SIG-M5 treated with dmso at 0.1 percent for 504 hours (cell line): ENCODE data around the gene RAET1E.

Experiments used
- DNase-seq: peaks from one replicate; lab custom pipeline; 2025; ENCODE audit not compliant: unreplicated experiment; lab: John Stamatoyannopoulos, UW

The RAET1E gene

DNA sequence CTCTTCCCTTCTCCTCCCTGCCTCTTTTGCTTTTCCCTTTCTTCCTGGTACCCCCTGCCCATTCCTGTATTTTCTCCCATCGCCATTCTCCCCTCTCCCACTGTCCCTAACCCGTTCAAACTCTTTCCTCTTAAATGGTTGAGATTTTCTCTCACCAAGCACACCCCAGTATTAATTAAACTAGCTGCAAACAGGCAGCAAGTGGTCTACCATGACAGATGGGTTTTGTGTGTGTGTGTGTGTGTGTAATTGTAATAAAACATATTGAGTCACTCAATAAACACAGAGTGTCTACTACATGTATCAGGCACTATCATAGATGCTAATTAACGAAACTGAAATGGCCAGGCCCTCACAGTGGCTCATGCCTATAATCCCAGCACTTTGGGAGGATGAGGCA lies 6.7 kb downstream of the RAET1E start:
- DNase-seq: no peak

GRCh38 chr6:149890629-149891045 lies 7.3 kb downstream of the RAET1E start:
- DNase-seq: no peak

- DNase-seq: no peak
Measured at GRCh38 chr6:149889326-149889725, 8.6 kb downstream of the RAET1E start.

DNA sequence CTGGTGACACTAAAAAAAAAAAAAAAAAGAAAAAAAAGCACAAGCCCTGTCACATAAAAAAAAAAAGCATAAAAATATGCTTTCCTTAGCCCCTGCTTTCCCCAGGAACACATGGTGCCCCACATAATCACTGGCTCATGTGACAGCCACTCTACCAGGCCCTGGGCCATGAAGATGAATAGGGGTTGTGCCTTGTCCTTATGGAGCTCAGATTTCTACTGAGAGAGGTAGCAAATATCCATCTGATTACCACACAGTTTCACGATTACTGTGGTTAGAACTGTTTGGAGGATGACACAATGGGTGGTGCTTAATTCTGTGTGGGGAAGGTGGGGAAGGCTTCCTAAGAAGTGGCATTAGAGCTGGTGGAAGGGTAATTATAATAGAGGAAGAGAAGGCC lies 9.3 kb downstream of the RAET1E start:
- peak; percentile 17 for DNase-seq

DNA sequence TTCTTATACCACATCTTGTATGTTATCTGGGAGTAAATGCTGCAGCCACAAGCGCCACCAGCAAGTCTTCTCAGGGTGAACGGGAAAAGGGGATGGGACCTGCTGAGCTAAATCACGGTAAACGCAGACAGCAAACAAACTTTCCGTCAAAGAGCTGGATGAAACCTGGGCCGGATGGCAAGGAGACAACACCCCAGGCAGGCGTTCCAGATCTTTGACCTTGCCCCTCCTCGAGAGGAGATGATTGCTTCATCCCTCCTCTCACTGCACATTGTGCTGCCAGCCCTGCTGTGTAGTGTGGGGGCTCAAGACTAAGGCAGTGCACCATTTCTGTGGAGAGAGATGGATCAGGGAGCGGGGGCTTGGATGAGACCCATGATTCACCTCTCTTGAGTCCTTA lies 9.8 kb downstream of the RAET1E start:
- DNase-seq: no peak

- peak; percentile 22 for DNase-seq
Measured at GRCh38 chr6:149887343-149887742, 10.6 kb downstream of the RAET1E start.

DNA sequence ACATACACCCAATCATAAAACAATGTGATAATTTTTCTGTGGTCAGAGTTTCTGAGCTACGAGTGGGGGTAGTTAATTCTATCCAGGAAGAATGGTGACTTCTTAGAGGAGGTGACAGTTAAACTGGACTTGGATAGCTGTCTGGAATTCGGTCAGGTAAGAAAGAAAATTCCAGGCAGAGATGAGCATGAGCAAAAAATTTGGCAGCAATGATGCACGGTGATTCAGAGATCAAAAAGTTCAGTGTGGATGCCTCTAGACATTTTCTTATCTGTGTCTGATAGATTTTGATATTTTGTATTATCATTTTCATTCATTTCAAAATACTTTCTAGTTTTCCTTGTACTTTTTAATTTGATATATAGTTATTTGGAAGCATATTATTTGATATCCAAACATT lies 12.0 kb downstream of the RAET1E start:
- DNase-seq: no peak

- DNase-seq: no peak
Measured at GRCh38 chr6:149884617-149885016, 13.3 kb downstream of the RAET1E start.

DNA sequence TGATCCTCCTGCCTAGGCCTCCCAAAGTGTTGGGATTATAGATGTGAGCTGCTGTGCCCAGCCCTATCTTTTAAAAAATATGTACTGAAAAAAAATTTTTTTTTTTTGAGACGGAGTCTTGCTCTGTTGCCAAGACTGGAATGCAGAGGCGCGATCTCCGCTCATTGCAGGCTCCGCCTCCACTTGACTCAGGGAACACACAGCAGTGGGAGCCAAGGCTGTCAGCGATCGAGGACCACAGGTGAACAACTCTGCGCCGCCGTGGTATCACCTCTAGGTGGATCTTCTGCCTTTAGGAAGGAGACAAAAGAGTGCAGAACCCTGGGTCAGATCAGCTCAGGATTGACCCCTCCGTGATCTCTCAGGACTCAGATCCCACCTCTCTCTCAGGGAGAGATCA lies 13.7 kb downstream of the RAET1E start:
- DNase-seq: no peak

GRCh38 chr6:149881860-149882259 lies 16.1 kb downstream of the RAET1E start:
- DNase-seq: no peak

DNA sequence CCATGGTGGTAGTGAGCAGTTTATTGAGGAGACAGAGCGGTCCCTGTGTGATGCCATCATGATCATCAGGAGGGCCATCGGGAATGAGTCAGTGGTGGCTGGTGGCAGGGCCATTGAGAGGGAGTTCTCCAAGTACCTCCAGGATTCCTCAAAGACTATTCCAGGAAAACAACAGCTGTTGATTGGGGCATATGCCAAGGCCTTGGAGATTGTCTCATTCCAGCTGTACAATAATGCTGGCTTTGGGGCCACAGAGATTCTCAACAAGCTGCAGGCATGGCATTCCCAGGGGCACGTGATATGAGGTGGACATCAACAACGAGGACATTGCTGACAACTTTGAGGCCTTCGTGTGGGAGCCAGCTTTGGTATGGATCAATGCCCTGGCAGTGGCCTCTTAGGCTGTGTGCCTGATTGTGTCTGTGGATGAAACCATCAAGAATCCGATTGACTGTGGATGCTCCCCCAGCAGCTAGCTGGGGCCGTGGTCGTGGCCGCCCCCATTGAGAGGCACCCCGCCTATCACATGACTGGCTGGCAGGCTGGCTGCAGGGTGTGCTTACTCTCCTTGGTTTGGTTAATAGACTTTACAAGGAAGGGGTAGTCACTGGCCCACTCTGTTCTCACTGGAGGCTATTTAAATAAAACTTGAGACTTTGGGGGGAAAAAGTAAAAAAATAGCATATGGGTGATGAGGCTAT lies 16.7 kb downstream of the RAET1E start:
- DNase-seq: no peak

DNA sequence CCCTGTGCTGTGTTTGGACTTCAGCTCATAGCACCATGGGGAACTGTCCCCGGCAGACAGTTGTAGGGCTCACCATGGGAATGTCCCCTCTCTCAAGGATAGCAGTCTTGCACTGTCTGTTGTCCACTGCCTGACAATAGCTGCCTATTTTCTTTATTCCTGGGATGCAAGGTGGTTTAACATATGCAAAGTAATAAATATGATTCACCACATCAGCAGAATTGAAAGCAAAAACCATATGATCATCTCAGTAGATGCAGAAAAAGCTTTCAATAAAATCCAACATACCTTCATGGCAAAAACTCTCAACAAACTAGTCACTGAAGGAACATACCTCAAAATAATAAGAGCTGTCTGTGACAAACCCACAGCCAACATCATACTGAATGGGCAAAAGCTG lies 20.3 kb downstream of the RAET1E start:
- DNase-seq: no peak

DNA sequence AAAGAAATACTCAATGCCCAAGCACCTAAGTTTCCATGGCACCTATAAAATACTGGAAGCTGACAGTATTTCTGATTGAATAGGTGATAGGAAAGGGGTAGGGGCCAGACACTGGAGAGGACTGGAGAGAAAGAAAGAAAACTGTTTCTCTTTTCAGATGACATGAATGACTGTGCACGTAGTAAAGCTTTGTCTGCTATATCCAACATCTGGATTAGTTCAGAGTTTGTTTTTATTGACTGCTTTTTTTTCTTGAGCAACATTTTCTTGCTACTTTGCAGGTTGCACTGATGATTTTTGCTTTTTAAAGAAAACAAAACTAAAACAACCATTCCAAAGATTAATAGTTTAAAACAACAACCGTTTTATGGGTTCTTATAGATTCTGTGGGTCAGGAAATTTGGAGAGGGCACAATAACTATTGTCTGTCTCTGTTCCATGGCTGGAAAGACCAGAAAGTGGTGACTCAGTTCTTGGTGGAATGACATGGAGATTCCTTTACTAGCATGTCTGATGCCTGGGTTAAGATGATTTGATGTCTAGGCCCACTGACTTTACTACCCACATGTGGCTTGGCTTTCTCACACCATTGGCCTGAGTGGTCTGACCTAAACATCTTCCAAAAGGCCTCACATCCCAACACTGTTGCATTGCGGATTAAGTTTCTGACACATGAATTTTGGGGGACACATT lies 21.5 kb downstream of the RAET1E start:
- no peak for DNase-seq

DNA sequence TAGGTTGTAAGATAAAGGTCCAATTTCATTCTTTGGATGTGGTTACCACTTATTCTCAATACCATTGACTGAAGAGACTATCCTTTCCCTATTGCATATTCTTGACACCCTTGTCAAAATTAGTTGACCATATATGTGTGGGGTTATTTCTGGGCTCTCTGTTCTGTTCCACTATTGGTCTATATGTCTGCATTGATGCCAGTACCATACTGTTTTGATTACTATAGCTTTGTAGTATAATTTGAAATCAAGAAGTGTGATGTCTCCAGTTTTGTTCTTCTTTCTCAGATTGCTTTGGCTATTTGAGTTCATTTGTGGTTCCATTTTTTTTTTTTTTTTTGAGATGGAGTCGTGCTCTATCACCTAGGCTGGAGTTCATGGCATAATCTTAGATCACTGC lies 25.7 kb downstream of the RAET1E start:
- no peak for DNase-seq

- no peak for DNase-seq
Measured at GRCh38 chr6:149871182-149871581, 26.7 kb downstream of the RAET1E start.

GRCh38 chr6:149869275-149869892 lies 28.5 kb downstream of the RAET1E start:
- DNase-seq: no peak

DNA sequence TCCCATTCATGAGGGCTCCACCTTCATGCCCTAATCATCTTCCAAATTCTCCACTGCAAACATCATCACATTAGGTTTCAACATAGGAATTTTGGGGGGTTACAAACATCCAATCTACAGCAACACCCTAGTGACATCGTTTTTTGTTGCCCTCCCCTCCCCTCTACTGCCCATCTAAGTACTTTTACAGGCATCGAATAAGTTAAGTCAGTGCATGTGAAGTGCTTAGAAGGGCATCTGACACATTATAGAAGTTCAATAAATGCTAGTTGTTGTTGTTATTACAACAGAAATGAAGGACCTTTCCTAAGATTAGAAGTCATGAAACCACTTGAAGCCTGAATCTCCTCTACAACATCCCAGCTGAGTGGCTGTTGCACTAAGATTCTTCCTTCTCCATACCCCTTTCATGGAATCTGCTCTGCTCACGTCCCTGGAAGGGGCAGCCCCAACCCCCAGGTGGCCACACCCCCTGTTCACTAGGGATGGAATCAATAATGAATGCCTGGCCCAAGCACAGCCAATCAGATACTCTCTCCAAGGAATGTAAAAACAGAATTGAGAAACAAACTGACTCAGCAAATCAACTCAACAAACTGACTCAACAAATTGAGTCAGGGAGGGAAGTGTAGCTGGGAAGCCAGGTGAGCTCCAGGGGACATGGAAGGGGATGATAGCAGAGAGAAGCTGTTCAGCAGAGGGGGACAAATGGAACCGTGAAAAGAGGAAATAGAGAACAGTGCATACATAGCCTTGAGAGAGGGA lies 29.9 kb downstream of the RAET1E start:
- peak; percentile 30 for DNase-seq

DNA sequence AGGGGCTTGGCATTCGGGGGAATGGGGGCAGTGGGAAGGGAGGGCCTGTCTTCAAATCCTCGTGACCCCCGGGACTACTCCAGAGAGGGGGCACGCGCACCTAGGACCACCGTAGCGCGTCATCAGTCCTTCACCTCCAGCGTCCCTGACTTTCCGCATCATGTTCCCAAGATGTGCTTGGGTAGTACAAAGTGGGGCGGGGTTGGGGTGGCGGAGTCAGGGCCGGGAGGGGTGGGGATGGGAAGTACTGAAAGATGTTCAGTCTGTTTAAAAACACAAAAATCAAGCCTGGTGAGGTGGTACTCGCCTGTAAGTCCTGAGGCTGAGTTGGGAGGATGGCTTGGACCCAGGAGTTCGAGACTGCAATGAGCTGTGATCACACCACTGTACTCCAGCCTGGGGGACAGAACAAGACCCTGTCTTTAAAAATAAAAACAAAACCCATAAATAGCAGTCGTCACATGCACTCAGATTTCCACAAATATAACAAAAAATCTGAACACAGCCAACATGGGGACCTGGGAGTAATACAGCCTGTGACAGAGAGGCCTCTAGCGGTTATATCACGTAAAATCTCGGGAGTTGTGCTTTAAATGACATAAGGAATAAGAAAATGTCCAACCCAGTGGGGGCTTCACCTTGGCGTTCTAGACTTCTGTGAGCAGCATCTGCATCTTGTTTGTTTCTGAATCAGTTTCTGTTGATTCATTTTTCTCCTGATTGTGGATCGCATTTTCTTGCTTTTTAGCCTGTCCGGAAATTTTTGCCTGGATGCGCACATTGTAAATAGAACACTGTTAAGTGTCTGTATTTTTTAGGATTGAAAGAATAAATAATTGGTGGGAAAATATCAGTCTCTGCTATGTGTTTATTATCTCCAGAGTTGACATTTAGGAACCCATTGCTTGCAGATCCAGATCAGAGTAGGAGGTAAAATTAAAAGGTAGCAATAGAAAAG lies 33.1 kb downstream of the RAET1E start:
- peak; percentile 82 for DNase-seq

- DNase-seq: peak; percentile 66
Measured at GRCh38 chr6:149863698-149864577, 34.0 kb downstream of the RAET1E start, which contains the start of gene LRP11. Gene LRP11, minus strand, starts transcription at chr6:149864359. Its CDS starts 339 bp downstream, at chr6:149864020.
